SU-DHL-6 (cell line): ENCODE measurements around the gene IRF7.

Source experiments
- H2AFZ ChIP-seq: fragments of 200-600 bp; sonication (generic); 2 replicates; pipeline ENCODE4 v1.6.1; 2014; ENCODE audit warnings: low read depth, mild to moderate bottlenecking, moderate library complexity, mixed read lengths, antibody characterized with exemption, low read length; ENCODE audit not compliant: severe bottlenecking
- H3F3A ChIP-seq: fragments of 200-600 bp; shearing (Covaris generic); 2 replicates; pipeline ENCODE4 v1.6.0; 2016; ENCODE audit warnings: antibody characterized with exemption, mild to moderate bottlenecking; ENCODE audit not compliant: insufficient read depth
- H3K27ac ChIP-seq: fragments of 200-600 bp; sonication (generic); 2 replicates; pipeline ENCODE4 v1.5.1; 2016; ENCODE audit warnings: low read depth, mild to moderate bottlenecking, low read length, moderate library complexity, mixed read lengths
- H3K27me3 ChIP-seq: fragments of 200-600 bp; sonication (generic), shearing (Covaris generic); 2 replicates; pipeline ENCODE4 v1.6.0; 2014; ENCODE audit warnings: mild to moderate bottlenecking, low read length
- H3K36me3 ChIP-seq: fragments of 200-600 bp; sonication (generic); 2 replicates; pipeline ENCODE4 v1.6.1; 2014; ENCODE audit warnings: mild to moderate bottlenecking, low read length, mixed read lengths
- H3K4me2 ChIP-seq: fragments of 300-600, 200-600 bp; shearing (Covaris generic), sonication (generic); 2 replicates; pipeline ENCODE4 v1.6.0; 2014; ENCODE audit warnings: low read length, low read depth, mild to moderate bottlenecking; ENCODE audit not compliant: poor library complexity, severe bottlenecking
- H3K4me3 ChIP-seq: fragments of 200-600 bp; sonication (generic); 2 replicates; pipeline ENCODE4 v1.5.1; 2014; ENCODE audit warnings: antibody characterized with exemption, low read length, mild to moderate bottlenecking, mixed read lengths; ENCODE audit not compliant: insufficient read depth, poor library complexity, severe bottlenecking
- H3K79me2 ChIP-seq: fragments of 200-600 bp; sonication (generic); 2 replicates; pipeline ENCODE4 v1.6.1; 2014; ENCODE audit warnings: mild to moderate bottlenecking, low read length, moderate library complexity; ENCODE audit not compliant: insufficient read depth
- H3K9ac ChIP-seq: fragments of 200-600 bp; sonication (generic); 2 replicates; pipeline ENCODE4 v1.7.0; 2014; ENCODE audit warnings: mild to moderate bottlenecking, low read length
- H3K9me2 ChIP-seq: fragments of 200-600 bp; sonication (generic); replicated peaks from 2 replicates; pipeline ENCODE4 v1.6.1; 2014; ENCODE audit warnings: low read length; ENCODE audit not compliant: insufficient read depth
- H3K9me3 ChIP-seq: fragments of 200-600 bp; sonication (generic); 2 replicates; pipeline ENCODE4 v1.6.1; 2014; ENCODE audit warnings: low read length, mixed read lengths; ENCODE audit not compliant: insufficient read depth
- H4K20me1 ChIP-seq: fragments of 200-600 bp; sonication (generic); 2 replicates; pipeline ENCODE4 v1.6.1; 2014; ENCODE audit warnings: low read depth, mild to moderate bottlenecking, antibody characterized with exemption, low read length, moderate library complexity, mixed read lengths
- EZH2phosphoT487 ChIP-seq: fragments of 200-600 bp; sonication (generic), shearing (Covaris generic); conservative IDR thresholded peaks from 2 replicates; pipeline ENCODE4 v1.6.1; 2018; ENCODE audit warnings: mild to moderate bottlenecking, antibody characterized with exemption, low read length, moderate library complexity, mixed read lengths
- TF ChIP-seq, protein P1 (sequence below): fragments of 200-600 bp; sonication (generic); IDR thresholded peaks from one replicate; pipeline ENCODE4 v1.5.1; 2017; ENCODE audit warnings: antibody characterized with exemption, mild to moderate bottlenecking, low read length, moderate library complexity; ENCODE audit not compliant: insufficient read depth, poor library complexity, severe bottlenecking

The IRF7 gene

GRCh38 chr11:603154-603553 lies 12.6 kb downstream of the IRF7 start:
- Histone ChIP-seq H3K79me2 (no peaks in the 10 kb centered on the region), H2AFZ (no peak overlapping the region), H3K36me3 (peaks cover 4% of the 10 kb centered on the region; the same call in 1 of the 2 replicates), H3K27ac (no peak overlapping the region), H3K27me3 (no peaks in the 10 kb centered on the region), H4K20me1 (no peaks in the 10 kb centered on the region; the same call in 1 of the 2 replicates), H3K9me2 (no peaks in the 10 kb centered on the region), H3K4me3 (no peak overlapping the region), H3K4me2 (no peak overlapping the region), H3K9me3 (no peaks in the 10 kb centered on the region), H3K9ac (no peak overlapping the region), H3F3A (no peaks in the 10 kb centered on the region)
- TF ChIP-seq EZH2phosphoT487 = no peak
- TF ChIP-seq, protein P1, sequence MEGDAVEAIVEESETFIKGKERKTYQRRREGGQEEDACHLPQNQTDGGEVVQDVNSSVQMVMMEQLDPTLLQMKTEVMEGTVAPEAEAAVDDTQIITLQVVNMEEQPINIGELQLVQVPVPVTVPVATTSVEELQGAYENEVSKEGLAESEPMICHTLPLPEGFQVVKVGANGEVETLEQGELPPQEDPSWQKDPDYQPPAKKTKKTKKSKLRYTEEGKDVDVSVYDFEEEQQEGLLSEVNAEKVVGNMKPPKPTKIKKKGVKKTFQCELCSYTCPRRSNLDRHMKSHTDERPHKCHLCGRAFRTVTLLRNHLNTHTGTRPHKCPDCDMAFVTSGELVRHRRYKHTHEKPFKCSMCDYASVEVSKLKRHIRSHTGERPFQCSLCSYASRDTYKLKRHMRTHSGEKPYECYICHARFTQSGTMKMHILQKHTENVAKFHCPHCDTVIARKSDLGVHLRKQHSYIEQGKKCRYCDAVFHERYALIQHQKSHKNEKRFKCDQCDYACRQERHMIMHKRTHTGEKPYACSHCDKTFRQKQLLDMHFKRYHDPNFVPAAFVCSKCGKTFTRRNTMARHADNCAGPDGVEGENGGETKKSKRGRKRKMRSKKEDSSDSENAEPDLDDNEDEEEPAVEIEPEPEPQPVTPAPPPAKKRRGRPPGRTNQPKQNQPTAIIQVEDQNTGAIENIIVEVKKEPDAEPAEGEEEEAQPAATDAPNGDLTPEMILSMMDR = no peak

DNA sequence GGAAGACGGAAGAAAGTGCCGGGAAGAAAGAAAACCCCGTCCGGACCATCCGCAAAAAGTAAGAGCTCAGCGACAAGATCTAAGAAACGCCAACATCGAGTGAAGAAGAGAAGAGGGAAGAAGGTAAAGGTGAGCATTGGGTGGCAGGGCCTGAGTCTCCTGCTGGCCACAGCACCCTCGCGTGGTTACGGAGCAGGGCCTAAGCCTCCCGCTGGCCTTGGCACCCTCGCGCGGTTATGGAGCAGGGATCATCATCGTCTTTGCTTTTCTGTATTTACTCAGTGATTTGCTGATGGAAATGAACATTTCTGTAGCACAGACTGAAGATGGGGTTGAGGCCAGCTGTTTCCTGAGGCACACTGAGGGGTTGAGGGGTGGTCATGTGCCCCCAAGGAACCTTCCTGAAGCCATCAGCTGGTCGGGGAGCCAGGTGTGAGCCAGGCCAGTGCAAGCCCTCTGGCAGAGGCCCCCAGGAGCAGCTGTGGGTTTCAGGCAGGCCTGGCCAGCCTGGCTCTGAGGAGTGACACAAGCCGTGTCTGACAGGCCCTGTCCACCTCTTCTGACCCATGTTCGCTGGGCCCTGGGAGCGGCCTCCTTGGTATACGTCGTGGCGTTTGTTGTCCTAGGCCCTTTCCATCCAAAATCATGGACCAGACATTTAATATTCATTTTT lies 14.0 kb downstream of the IRF7 start:
- Histone ChIP-seq H4K20me1 (no peaks in the 10 kb centered on the region; the same call in 1 of the 2 replicates), H3K79me2 (no peaks in the 10 kb centered on the region), H3K9me3 (no peaks in the 10 kb centered on the region), H3K36me3 (peaks cover 4% of the 10 kb centered on the region; the same call in 1 of the 2 replicates), H3K9ac (no peak overlapping the region), H3K4me3 (no peak overlapping the region), H3K27me3 (no peaks in the 10 kb centered on the region), H3K9me2 (no peaks in the 10 kb centered on the region), H3K27ac (no peak overlapping the region), H3K4me2 (no peak overlapping the region), H2AFZ (no peak overlapping the region), H3F3A (no peaks in the 10 kb centered on the region)
- TF ChIP-seq, protein P1 = no peak
- no peak for TF ChIP-seq EZH2phosphoT487

DNA sequence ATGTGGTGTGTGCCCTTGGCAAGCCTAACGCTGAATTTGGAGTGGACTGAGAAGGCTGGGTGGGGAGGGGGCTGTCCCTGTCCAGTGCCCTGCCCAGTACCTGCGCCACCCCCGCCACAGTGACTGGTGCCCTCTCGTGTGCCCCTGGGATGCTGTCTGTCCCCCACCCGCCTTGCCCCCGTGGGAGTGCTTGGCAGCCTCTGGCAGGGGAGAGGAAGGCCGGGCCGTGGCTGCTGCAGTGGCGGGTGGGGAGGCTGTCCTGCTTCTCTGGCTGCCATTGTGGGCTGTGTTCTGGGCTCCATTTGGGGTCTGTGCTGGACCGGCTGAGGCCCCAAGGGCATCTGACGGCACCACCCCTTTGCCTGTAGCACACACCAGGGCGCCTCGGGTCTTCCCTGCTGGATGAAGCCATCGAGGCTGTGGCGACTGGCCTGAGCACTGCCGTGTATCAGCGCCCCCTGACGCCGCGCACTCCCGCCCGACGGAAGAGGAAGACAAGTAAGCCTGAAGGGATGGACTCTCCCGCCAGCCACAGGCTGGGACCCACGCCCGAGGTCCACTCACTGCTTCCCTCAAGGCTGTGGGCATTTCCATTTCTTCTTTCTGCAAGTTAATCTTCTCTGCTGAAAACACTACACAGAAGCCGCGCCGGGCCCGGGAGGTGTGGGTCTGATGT lies 17.6 kb downstream of the IRF7 start:
- no peaks in the 10 kb centered on the region; the same call in 1 of the 2 replicates for H4K20me1 ChIP-seq
- H3K27me3 ChIP-seq = no peaks in the 10 kb centered on the region
- no peak overlapping the region for H3K27ac ChIP-seq
- peaks cover 5% of the 10 kb centered on the region; the same call in 1 of the 2 replicates for H3K36me3 ChIP-seq
- no peak for TF ChIP-seq EZH2phosphoT487
- TF ChIP-seq, protein P1 = no peak
- no peaks in the 10 kb centered on the region for H3K9me2 ChIP-seq
- no peak overlapping the region for H2AFZ ChIP-seq
- H3K9ac ChIP-seq = no peak overlapping the region
- no peaks in the 10 kb centered on the region for H3F3A ChIP-seq
- no peaks in the 10 kb centered on the region for H3K79me2 ChIP-seq
- H3K4me2 ChIP-seq = no peak overlapping the region
- no peak overlapping the region for H3K4me3 ChIP-seq
- no peaks in the 10 kb centered on the region for H3K9me3 ChIP-seq
